ENCODE results near the gene KIT. TPM values are rescaled to one million over a fixed set of nuclear protein-coding genes. Genes with fewer than 3 reads are reported as not detected.

KIT gene
- total RNA-seq, 1 experiment from 2014 or later = not detected

DNA sequence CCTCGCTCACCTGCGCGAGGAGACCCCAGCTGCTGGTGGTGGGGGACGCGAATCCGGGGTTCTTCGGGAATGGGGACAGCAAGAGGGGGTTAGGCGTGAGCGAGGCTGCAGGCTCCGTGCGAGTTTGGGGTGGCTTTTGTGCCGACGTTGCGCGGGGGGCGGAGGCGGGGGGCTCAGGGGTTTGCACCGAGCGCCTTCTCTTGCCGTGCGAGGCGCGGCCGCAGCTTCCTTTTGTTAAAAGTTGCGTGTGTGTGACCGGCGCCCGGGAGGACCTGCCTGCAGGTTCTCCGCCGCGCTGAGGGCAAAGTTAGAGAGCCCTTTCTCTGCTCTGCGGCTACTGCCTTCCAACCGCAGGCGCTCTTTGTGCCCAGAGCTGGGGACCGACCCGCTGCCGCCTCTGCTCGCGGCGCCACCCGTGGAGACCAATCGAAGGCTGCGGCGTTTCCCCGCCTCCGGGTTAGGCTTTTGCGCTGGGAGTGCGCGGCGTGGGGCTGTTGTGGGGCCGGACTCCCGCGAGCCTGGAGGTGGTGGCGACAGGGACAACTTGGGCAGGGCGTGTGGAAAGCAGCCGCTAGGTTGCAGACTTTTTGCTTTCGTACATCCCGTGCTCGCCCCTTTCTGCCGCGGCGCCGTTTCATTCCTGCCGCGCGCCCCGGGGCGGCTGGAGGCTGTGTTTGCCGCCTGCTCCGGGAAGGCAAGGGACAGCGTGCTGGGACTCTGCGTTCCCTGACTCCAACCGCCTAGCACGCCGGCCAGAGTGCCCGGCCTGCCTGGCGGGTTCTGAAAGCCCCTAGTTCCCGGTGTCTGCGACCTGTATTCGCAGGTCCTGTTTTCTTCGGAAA lies 716 bp downstream of the KIT start:
- POLR2A ChIA-PET = no interaction called here
- ATAC-seq (peak; percentile 84), DNase-seq (ENCODE audit: low read depth, low spot score) (peak; percentile 13)
- H3K27ac ChIP-seq (ENCODE audit: low read depth, low read length) = no peak overlapping the region
- H3K36me3 ChIP-seq (ENCODE audit: control insufficient read depth in 1 of 2, insufficient read depth in 2 of 2, low read length in 2 of 2) = no peaks in the 10 kb centered on the region
- no peaks in the 10 kb centered on the region for H4K20me1 ChIP-seq (ENCODE audit: insufficient read depth)
- peaks cover 11% of the 10 kb centered on the region; the same call in 1 of the 2 replicates for H3K27me3 ChIP-seq (ENCODE audit: insufficient read depth, low read length)
- peak overlapping the region; percentile 42 to 56 for H3K4me3 ChIP-seq (replicated peaks in 1 of 2; ENCODE audit: low read depth in 1 of 2, low read length in 2 of 2)
- peak overlapping the region; percentile 93 for H2AFZ ChIP-seq (ENCODE audit: low read depth, low read length, poor library complexity, severe bottlenecking)
- intact Hi-C loops (cut with micrococcal nuclease) = no loop called here
- no TSS peak for BruUV-seq (replicated peaks)
- H3K4me1 ChIP-seq (ENCODE audit: control insufficient read depth in 1 of 2, insufficient read depth in 2 of 2, low read length in 2 of 2) = peaks cover 0 to 16% of the 10 kb centered on the region in 2 experiments; a peak in 2 of 4 replicates
- RAD21 ChIA-PET (ENCODE audit: low non-redundant PET in 1 of 2, low total read pairs in 2 of 2, uncharacterized antibody in 2 of 2, unreplicated experiment in 2 of 2) = no interaction called here
- H3K9me3 ChIP-seq (ENCODE audit: control insufficient read depth in 1 of 2, insufficient read depth in 1 of 2, low read depth in 1 of 2, low read length in 2 of 2) = no peaks in the 10 kb centered on the region
- no peak for TF ChIP-seq CBX3 (IDR thresholded peaks at IDR 0.05; ENCODE audit: low read depth)
- TF ChIP-seq, protein P1, sequence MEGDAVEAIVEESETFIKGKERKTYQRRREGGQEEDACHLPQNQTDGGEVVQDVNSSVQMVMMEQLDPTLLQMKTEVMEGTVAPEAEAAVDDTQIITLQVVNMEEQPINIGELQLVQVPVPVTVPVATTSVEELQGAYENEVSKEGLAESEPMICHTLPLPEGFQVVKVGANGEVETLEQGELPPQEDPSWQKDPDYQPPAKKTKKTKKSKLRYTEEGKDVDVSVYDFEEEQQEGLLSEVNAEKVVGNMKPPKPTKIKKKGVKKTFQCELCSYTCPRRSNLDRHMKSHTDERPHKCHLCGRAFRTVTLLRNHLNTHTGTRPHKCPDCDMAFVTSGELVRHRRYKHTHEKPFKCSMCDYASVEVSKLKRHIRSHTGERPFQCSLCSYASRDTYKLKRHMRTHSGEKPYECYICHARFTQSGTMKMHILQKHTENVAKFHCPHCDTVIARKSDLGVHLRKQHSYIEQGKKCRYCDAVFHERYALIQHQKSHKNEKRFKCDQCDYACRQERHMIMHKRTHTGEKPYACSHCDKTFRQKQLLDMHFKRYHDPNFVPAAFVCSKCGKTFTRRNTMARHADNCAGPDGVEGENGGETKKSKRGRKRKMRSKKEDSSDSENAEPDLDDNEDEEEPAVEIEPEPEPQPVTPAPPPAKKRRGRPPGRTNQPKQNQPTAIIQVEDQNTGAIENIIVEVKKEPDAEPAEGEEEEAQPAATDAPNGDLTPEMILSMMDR (IDR thresholded peaks at IDR 0.05 in 2 of 3, conservative IDR thresholded peaks at IDR 0.05 in 1 of 3; ENCODE audit: borderline replicate concordance in 1 of 3, insufficient read depth in 1 of 3, low read depth in 2 of 3, low read length in 2 of 3) = peak in 1 of 3 experiments; percentile 30; a peak in 3 of 6 replicates
- no peak for TF ChIP-seq EZH2phosphoT487 (IDR thresholded peaks at IDR 0.05; ENCODE audit: borderline replicate concordance)
- no peak for TF ChIP-seq SRF (IDR thresholded peaks at IDR 0.05; ENCODE audit: low read depth)
- no peak for TF ChIP-seq JUND (IDR thresholded peaks at IDR 0.05)
- CTCF ChIA-PET = no interaction called here
- H3K9ac ChIP-seq (ENCODE audit: low read length) = peak overlapping the region; percentile 33; the same call in 1 of the 2 replicates
- no peaks in the 10 kb centered on the region for H3K79me2 ChIP-seq (ENCODE audit: insufficient read depth, low read length)
- H3K4me2 ChIP-seq (ENCODE audit: low read length) = peak overlapping the region; percentile 90
- H3K9me2 ChIP-seq (ENCODE audit: insufficient read depth) = no peaks in the 10 kb centered on the region

DNA sequence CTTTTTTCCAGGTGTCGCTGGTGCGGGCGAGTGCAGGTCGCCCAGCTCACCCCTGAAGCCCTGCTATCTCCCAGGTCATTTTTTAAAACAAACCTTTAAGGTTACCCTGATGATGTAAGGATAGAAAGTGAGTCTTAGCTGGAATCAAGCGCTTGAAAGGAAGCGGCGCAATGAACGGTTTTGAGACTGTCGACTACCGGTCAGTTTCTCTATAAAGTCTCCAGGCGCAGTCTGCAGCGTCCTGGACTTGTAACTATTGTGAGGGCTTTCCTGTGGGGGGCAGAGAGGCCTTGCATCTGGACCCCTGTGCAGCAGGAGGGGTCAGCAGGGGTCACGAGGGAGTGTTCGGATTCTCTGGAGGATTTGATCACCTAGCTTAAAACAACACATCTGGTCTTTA lies 1.6 kb downstream of the KIT start:
- RAD21 ChIA-PET (ENCODE audit: low non-redundant PET in 1 of 2, low total read pairs in 2 of 2, uncharacterized antibody in 2 of 2, unreplicated experiment in 2 of 2) = no interaction called here
- POLR2A ChIA-PET = no interaction called here
- BruUV-seq (replicated peaks) = no TSS peak

More for the DNA sequence above, 1.6 kb downstream of the KIT start:
- Histone ChIP-seq H3K79me2 (ENCODE audit: insufficient read depth, low read length) (no peaks in the 10 kb centered on the region), H3K9me2 (ENCODE audit: insufficient read depth) (no peaks in the 10 kb centered on the region), H4K20me1 (ENCODE audit: insufficient read depth) (no peaks in the 10 kb centered on the region), H3K27me3 (ENCODE audit: insufficient read depth, low read length) (peaks cover 11% of the 10 kb centered on the region; the same call in 1 of the 2 replicates), H3K9me3 (ENCODE audit: control insufficient read depth in 1 of 2, insufficient read depth in 1 of 2, low read depth in 1 of 2, low read length in 2 of 2) (no peaks in the 10 kb centered on the region), H3K4me3 (replicated peaks in 1 of 2; ENCODE audit: low read depth in 1 of 2, low read length in 2 of 2) (peak overlapping the region; percentile 42 to 56), H3K9ac (ENCODE audit: low read length) (peak overlapping the region; percentile 33; the same call in 1 of the 2 replicates), H2AFZ (ENCODE audit: low read depth, low read length, poor library complexity, severe bottlenecking) (peak overlapping the region; percentile 93), H3K27ac (ENCODE audit: low read depth, low read length) (no peak overlapping the region), H3K4me1 (ENCODE audit: control insufficient read depth in 1 of 2, insufficient read depth in 2 of 2, low read length in 2 of 2) (peaks cover 0 to 16% of the 10 kb centered on the region in 2 experiments; a peak in 2 of 4 replicates), H3K4me2 (ENCODE audit: low read length) (peak overlapping the region; percentile 90), H3K36me3 (ENCODE audit: control insufficient read depth in 1 of 2, insufficient read depth in 2 of 2, low read length in 2 of 2) (no peaks in the 10 kb centered on the region)
- CTCF ChIA-PET = no interaction called here
- ATAC-seq = peak; percentile 6; the same call in 1 of the 2 replicates
- no peak for DNase-seq (ENCODE audit: low read depth, low spot score)
- intact Hi-C loops (cut with micrococcal nuclease) = no loop called here
- TF ChIP-seq, protein P2, sequence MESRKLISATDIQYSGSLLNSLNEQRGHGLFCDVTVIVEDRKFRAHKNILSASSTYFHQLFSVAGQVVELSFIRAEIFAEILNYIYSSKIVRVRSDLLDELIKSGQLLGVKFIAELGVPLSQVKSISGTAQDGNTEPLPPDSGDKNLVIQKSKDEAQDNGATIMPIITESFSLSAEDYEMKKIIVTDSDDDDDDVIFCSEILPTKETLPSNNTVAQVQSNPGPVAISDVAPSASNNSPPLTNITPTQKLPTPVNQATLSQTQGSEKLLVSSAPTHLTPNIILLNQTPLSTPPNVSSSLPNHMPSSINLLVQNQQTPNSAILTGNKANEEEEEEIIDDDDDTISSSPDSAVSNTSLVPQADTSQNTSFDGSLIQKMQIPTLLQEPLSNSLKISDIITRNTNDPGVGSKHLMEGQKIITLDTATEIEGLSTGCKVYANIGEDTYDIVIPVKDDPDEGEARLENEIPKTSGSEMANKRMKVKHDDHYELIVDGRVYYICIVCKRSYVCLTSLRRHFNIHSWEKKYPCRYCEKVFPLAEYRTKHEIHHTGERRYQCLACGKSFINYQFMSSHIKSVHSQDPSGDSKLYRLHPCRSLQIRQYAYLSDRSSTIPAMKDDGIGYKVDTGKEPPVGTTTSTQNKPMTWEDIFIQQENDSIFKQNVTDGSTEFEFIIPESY (IDR thresholded peaks at IDR 0.05; ENCODE audit: extremely low read depth, insufficient replicate concordance, low read length) = no peak
- TF ChIP-seq EZH2 (IDR thresholded peaks at IDR 0.05) (no peak), EZH2phosphoT487 (IDR thresholded peaks at IDR 0.05; ENCODE audit: borderline replicate concordance) (no peak), EGR1 (IDR thresholded peaks at IDR 0.05; ENCODE audit: low read depth) (no peak), SRF (IDR thresholded peaks at IDR 0.05; ENCODE audit: low read depth) (no peak), ELF1 (IDR thresholded peaks at IDR 0.05; ENCODE audit: borderline replicate concordance, low read depth) (no peak), SIN3A (IDR thresholded peaks at IDR 0.05; ENCODE audit: low read depth) (no peak)
- TF ChIP-seq, protein P3, sequence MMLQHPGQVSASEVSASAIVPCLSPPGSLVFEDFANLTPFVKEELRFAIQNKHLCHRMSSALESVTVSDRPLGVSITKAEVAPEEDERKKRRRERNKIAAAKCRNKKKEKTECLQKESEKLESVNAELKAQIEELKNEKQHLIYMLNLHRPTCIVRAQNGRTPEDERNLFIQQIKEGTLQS (IDR thresholded peaks at IDR 0.05) = no peak
- TF ChIP-seq, protein P4, sequence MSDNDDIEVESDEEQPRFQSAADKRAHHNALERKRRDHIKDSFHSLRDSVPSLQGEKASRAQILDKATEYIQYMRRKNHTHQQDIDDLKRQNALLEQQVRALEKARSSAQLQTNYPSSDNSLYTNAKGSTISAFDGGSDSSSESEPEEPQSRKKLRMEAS (IDR thresholded peaks at IDR 0.05) = no peak

Data from HCT116 (cell line).